ENCODE data around the gene ABCD4. TPM values are rescaled to one million over a fixed set of nuclear protein-coding genes. Genes with fewer than 3 reads are reported as not detected.

Gene ABCD4
- total RNA-seq, 1 experiment from 2014 or later = 45.3 TPM

GRCh38 chr14:74296037-74296467 is 6.7 kb downstream of the ABCD4 start:
- RAD21 ChIA-PET (ENCODE audit: low non-redundant PET in 1 of 2, low total read pairs in 2 of 2, uncharacterized antibody in 2 of 2, unreplicated experiment in 2 of 2) = no interaction called here
- Histone ChIP-seq H3K4me2 (ENCODE audit: low read length) (no peak overlapping the region), H3K4me3 (replicated peaks in 1 of 2; ENCODE audit: low read depth in 1 of 2, low read length in 2 of 2) (no peak overlapping the region), H3K9ac (ENCODE audit: low read length) (no peak overlapping the region), H3K27ac (ENCODE audit: low read depth, low read length) (no peak overlapping the region), H2AFZ (ENCODE audit: low read depth, low read length, poor library complexity, severe bottlenecking) (no peak overlapping the region), H4K20me1 (ENCODE audit: insufficient read depth) (no peaks in the 10 kb centered on the region), H3K27me3 (ENCODE audit: insufficient read depth, low read length) (no peaks in the 10 kb centered on the region), H3K4me1 (ENCODE audit: control insufficient read depth in 1 of 2, insufficient read depth in 2 of 2, low read length in 2 of 2) (peaks cover 10 to 33% of the 10 kb centered on the region in 2 experiments), H3K36me3 (ENCODE audit: control insufficient read depth in 1 of 2, insufficient read depth in 2 of 2, low read length in 2 of 2) (peaks cover 5 to 8% of the 10 kb centered on the region in 2 experiments; a peak in 2 of 4 replicates), H3K9me3 (ENCODE audit: control insufficient read depth in 1 of 2, insufficient read depth in 1 of 2, low read depth in 1 of 2, low read length in 2 of 2) (no peaks in the 10 kb centered on the region), H3K9me2 (ENCODE audit: insufficient read depth) (no peaks in the 10 kb centered on the region), H3K79me2 (ENCODE audit: insufficient read depth, low read length) (peaks cover 28% of the 10 kb centered on the region)
- DNase-seq (ENCODE audit: low read depth, low spot score) = no peak
- intact Hi-C loops (cut with micrococcal nuclease) = no loop called here
- BruUV-seq (replicated peaks) = no TSS peak
- no peak for ATAC-seq
- CTCF ChIA-PET = interaction anchor here (1.3 kb wide), 1 partner anchor 10 kb away, joined by 3 read pairs; no protein-coding TSS in a partner anchor
- TF ChIP-seq ZNF274 (IDR thresholded peaks at IDR 0.05; ENCODE audit: low read depth, low read length) (no peak), POLR2A (IDR thresholded peaks at IDR 0.05; ENCODE audit: borderline replicate concordance, extremely low read depth, insufficient read depth, insufficient read length) (no peak), EGR1 (IDR thresholded peaks at IDR 0.05; ENCODE audit: low read depth) (no peak), POLR2AphosphoS5 (IDR thresholded peaks at IDR 0.05; ENCODE audit: low read depth, low read length) (no peak), CEBPB (IDR thresholded peaks at IDR 0.05; ENCODE audit: low read depth) (no peak), JUND (IDR thresholded peaks at IDR 0.05) (no peak), ZFX (IDR thresholded peaks at IDR 0.05) (no peak), EZH2 (IDR thresholded peaks at IDR 0.05) (no peak), ZBTB33 (IDR thresholded peaks at IDR 0.05; ENCODE audit: extremely low read depth, insufficient replicate concordance, low read length) (no peak), ATF3 (IDR thresholded peaks at IDR 0.05) (no peak), TCF7L2 (IDR thresholded peaks at IDR 0.05; ENCODE audit: borderline replicate concordance, extremely low read depth, insufficient read depth, insufficient read length) (no peak), RAD21 (IDR thresholded peaks at IDR 0.05; ENCODE audit: low read depth) (no peak), CBX3 (IDR thresholded peaks at IDR 0.05; ENCODE audit: low read depth) (no peak), SIN3A (IDR thresholded peaks at IDR 0.05; ENCODE audit: low read depth) (no peak)
- TF ChIP-seq, protein P1, sequence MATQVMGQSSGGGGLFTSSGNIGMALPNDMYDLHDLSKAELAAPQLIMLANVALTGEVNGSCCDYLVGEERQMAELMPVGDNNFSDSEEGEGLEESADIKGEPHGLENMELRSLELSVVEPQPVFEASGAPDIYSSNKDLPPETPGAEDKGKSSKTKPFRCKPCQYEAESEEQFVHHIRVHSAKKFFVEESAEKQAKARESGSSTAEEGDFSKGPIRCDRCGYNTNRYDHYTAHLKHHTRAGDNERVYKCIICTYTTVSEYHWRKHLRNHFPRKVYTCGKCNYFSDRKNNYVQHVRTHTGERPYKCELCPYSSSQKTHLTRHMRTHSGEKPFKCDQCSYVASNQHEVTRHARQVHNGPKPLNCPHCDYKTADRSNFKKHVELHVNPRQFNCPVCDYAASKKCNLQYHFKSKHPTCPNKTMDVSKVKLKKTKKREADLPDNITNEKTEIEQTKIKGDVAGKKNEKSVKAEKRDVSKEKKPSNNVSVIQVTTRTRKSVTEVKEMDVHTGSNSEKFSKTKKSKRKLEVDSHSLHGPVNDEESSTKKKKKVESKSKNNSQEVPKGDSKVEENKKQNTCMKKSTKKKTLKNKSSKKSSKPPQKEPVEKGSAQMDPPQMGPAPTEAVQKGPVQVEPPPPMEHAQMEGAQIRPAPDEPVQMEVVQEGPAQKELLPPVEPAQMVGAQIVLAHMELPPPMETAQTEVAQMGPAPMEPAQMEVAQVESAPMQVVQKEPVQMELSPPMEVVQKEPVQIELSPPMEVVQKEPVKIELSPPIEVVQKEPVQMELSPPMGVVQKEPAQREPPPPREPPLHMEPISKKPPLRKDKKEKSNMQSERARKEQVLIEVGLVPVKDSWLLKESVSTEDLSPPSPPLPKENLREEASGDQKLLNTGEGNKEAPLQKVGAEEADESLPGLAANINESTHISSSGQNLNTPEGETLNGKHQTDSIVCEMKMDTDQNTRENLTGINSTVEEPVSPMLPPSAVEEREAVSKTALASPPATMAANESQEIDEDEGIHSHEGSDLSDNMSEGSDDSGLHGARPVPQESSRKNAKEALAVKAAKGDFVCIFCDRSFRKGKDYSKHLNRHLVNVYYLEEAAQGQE (IDR thresholded peaks at IDR 0.05; ENCODE audit: low read depth) = no peak
- TF ChIP-seq, protein P2, sequence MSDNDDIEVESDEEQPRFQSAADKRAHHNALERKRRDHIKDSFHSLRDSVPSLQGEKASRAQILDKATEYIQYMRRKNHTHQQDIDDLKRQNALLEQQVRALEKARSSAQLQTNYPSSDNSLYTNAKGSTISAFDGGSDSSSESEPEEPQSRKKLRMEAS (IDR thresholded peaks at IDR 0.05) = no peak
- TF ChIP-seq, protein P3, sequence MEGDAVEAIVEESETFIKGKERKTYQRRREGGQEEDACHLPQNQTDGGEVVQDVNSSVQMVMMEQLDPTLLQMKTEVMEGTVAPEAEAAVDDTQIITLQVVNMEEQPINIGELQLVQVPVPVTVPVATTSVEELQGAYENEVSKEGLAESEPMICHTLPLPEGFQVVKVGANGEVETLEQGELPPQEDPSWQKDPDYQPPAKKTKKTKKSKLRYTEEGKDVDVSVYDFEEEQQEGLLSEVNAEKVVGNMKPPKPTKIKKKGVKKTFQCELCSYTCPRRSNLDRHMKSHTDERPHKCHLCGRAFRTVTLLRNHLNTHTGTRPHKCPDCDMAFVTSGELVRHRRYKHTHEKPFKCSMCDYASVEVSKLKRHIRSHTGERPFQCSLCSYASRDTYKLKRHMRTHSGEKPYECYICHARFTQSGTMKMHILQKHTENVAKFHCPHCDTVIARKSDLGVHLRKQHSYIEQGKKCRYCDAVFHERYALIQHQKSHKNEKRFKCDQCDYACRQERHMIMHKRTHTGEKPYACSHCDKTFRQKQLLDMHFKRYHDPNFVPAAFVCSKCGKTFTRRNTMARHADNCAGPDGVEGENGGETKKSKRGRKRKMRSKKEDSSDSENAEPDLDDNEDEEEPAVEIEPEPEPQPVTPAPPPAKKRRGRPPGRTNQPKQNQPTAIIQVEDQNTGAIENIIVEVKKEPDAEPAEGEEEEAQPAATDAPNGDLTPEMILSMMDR (IDR thresholded peaks at IDR 0.05 in 2 of 3, conservative IDR thresholded peaks at IDR 0.05 in 1 of 3; ENCODE audit: borderline replicate concordance in 1 of 3, insufficient read depth in 1 of 3, low read depth in 2 of 3, low read length in 2 of 3) = no peak
- POLR2A ChIA-PET = no interaction called here
